WTC11 (cell line): ENCODE data around the gene HFE.

ENCODE experiments used
- E2F5 ChIP-seq: sonication (generic); formaldehyde crosslinking; IDR thresholded peaks from 2 replicates; pipeline ENCODE4 v1.8.1; 2022; ENCODE audit warnings: mild to moderate bottlenecking, moderate library complexity, missing genetic modification reagents
- EMX1 ChIP-seq: fragments of 250-450 bp; sonication (Bioruptor Pico); IDR thresholded peaks from 2 replicates; pipeline ENCODE4 v1.8.0; 2021; ENCODE audit warnings: mild to moderate bottlenecking
- MAX ChIP-seq: sonication (generic); formaldehyde crosslinking; IDR thresholded peaks from 2 replicates; pipeline ENCODE4 v1.8.0; 2022; ENCODE audit warnings: mild to moderate bottlenecking, missing genetic modification reagents
- NFYB ChIP-seq: sonication (generic); formaldehyde crosslinking; conservative IDR thresholded peaks from 2 replicates; pipeline ENCODE4 v1.8.0; 2022; ENCODE audit warnings: low read depth, missing genetic modification reagents
- PREB ChIP-seq: sonication (generic); formaldehyde crosslinking; IDR thresholded peaks from 2 replicates; pipeline ENCODE4 v1.8.1; 2022; ENCODE audit warnings: mild to moderate bottlenecking, missing genetic modification reagents, moderate library complexity, borderline replicate concordance
- RELA ChIP-seq: sonication (generic); formaldehyde crosslinking; IDR thresholded peaks from 2 replicates; pipeline ENCODE4 v1.8.1; 2022; ENCODE audit warnings: missing genetic modification reagents, mild to moderate bottlenecking, borderline replicate concordance
- SMAD4 ChIP-seq: sonication (generic); formaldehyde crosslinking; IDR thresholded peaks from 2 replicates; pipeline ENCODE4 v1.8.0; 2022; ENCODE audit warnings: mild to moderate bottlenecking, missing genetic modification reagents
- ZNF219 ChIP-seq: sonication (generic); formaldehyde crosslinking; IDR thresholded peaks from 2 replicates; pipeline ENCODE4 v1.8.0; 2023; ENCODE audit warnings: missing genetic modification reagents, mild to moderate bottlenecking, borderline replicate concordance
- ZNF423 ChIP-seq: fragments of 250-450 bp; sonication (Bioruptor Pico); IDR thresholded peaks from 2 replicates; pipeline ENCODE4 v2.1.2; 2022; ENCODE audit warnings: mild to moderate bottlenecking, moderate library complexity
- TF ChIP-seq, protein P1 (sequence below): sonication (generic); formaldehyde crosslinking; IDR thresholded peaks from 2 replicates; pipeline ENCODE4 v1.8.0; 2022; ENCODE audit warnings: mild to moderate bottlenecking, missing genetic modification reagents

DNA sequence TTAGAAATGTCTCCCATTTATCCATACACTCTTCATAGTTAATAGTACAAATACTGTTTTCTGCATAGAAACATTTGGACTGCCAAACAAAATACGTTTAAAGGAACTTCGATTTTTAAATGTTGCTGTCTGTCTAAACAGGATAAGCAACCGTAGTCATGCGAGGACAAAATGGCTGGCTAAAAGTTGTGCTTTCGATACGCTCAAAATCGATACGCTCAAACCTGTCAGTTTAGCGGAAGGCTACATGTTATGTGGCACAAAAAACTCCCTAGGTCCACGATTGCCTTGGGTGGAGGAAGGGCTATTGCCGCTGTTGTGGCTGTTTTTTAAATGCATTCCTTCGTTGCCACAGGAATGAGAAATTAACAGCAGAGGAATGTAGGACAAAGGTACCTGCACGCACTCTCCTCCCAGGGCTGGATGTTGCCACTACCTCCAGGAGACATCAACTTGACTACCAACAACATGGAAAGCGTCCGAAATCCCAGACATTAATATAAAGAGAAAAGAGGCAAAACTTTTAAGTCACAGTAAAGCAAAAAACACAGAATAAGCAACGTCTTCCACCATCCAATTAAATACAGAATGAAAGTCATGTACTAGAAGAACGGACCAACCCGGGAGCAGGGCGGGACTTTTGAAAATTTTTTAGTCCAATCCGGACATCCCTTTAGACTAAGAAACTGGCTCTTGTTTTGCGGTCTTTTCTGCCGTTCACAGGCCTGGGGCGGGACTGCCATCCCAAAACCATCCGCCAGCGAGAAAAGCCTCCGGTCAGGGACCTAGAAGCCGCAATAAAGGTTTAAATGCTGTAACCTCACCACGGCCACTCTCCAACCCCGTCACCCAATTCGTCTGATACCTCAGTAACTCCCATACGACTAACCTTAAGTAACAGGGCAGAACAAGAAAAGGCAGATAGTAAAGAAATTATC lies 32.2 kb upstream of the HFE start:
- TF ChIP-seq ZNF219 (no peak), NFYB (CRISPR knock-in tag) (peak; percentile 62), MAX (CRISPR knock-in tag) (no peak), PREB (CRISPR knock-in tag) (no peak), ZNF423 (no peak), E2F5 (0 out of 2 replicates have a peak, but pooled peaks have one; percentile 35), RELA (no peak), SMAD4 (CRISPR knock-in tag) (peak; percentile 59; the same call in 1 of the 2 replicates), EMX1 (CRISPR knock-in tag) (peak; percentile 99)
- TF ChIP-seq, protein P1, sequence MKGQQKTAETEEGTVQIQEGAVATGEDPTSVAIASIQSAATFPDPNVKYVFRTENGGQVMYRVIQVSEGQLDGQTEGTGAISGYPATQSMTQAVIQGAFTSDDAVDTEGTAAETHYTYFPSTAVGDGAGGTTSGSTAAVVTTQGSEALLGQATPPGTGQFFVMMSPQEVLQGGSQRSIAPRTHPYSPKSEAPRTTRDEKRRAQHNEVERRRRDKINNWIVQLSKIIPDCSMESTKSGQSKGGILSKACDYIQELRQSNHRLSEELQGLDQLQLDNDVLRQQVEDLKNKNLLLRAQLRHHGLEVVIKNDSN: no peak
